Osteoblast (primary cell): Measurements from ENCODE around the gene AMOTL2. TPM values are rescaled to one million over a fixed set of nuclear protein-coding genes. Genes with fewer than 3 reads are reported as not detected.
A peak's percentile ranks its signal among the peaks of the same experiment; 100 is the strongest.

Experiments
- DNase-seq: peaks from one replicate; pipeline ENCODE4 v3.0.0; 2011; ENCODE audit warnings: low spot score, mixed read lengths; ENCODE audit not compliant: insufficient read length; ENCODE audit errors: missing footprints
- H2AFZ ChIP-seq: 2 replicates; pipeline ENCODE4 v1.6.0; 2011; ENCODE audit warnings: mild to moderate bottlenecking, low read length
- H3K27ac ChIP-seq: 2 replicates; pipeline ENCODE4 v1.5.1; 2011; ENCODE audit warnings: mild to moderate bottlenecking, low read depth, low read length, moderate library complexity
- H3K27me3 ChIP-seq: 2 replicates; pipeline ENCODE4 v1.6.0; 2012; ENCODE audit warnings: mild to moderate bottlenecking, control low read depth, inconsistent platforms, low read length, moderate library complexity; ENCODE audit not compliant: insufficient read depth
- H3K36me3 ChIP-seq: 2 replicates; pipeline ENCODE4 v1.5.1; 2011; ENCODE audit warnings: mild to moderate bottlenecking, low read length, control low read depth, moderate library complexity; ENCODE audit not compliant: insufficient read depth
- H3K4me1 ChIP-seq: 2 replicates; pipeline ENCODE4 v1.5.1; 2011; ENCODE audit warnings: mild to moderate bottlenecking, low read length, control low read depth, moderate library complexity; ENCODE audit not compliant: insufficient read depth
- H3K4me2 ChIP-seq: 2 replicates; pipeline ENCODE4 v1.6.0; 2011; ENCODE audit warnings: mild to moderate bottlenecking, low read length; ENCODE audit not compliant: insufficient read depth
- H3K4me3 ChIP-seq: fragments of 200-600 bp; sonication (generic); 3 replicates; pipeline ENCODE4 v1.5.1; 2012; ENCODE audit warnings: mild to moderate bottlenecking, low read length, inconsistent platforms; ENCODE audit not compliant: insufficient read depth
- H3K79me2 ChIP-seq: 2 replicates; pipeline ENCODE4 v1.6.0; 2012; ENCODE audit warnings: mild to moderate bottlenecking, low read length, control low read depth, inconsistent platforms; ENCODE audit not compliant: insufficient read depth
- H3K9me3 ChIP-seq: 2 replicates; pipeline ENCODE4 v1.5.1; 2011; ENCODE audit warnings: low read depth, low read length, control low read depth
- H4K20me1 ChIP-seq: 2 replicates; pipeline ENCODE4 v1.6.0; 2012; ENCODE audit warnings: mild to moderate bottlenecking, low read length, control low read depth; ENCODE audit not compliant: insufficient read depth
- total RNA-seq: library from RNA; depleted of rRNA; stranded (reverse); fragments of >200 nt; gene quantifications from 2 replicates; pipeline ENCODE4 v1.2.3, GENCODE V29; 2012
- TF ChIP-seq, protein P1 (sequence below): IDR thresholded peaks from 2 replicates; pipeline ENCODE4 v1.5.1; 2011; ENCODE audit warnings: mild to moderate bottlenecking, low read depth, low read length, moderate library complexity; ENCODE audit errors: extremely low read depth

AMOTL2 gene
- total RNA-seq, 1 donor = 300 TPM

DNA sequence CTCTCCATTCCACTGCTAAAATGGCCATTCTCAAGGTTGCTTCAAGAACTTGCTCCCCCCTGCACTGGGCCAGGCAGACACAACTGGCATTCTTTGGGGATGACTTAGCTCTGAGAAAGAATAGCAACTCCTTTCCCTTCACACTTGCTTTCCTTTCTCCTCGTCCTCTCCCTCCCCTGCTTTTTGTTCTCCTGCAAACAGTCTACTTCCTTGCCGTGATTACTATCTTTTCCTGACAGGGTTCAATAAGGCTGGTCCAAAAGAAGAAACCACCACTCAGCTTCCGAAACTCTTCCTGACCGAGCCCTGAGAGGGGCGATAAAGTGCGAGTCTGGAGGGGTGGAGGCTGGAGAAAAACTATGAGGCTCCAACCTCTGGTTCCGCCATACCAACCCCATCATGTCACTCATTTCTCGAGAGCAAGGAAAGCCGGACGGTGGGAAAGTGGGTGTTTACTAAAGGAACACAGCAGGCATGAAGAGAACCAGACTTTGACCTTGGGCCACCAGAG, 5.0 kb downstream of the AMOTL2 start:
- H3K27ac ChIP-seq = peak overlapping the region; percentile 99
- TF ChIP-seq, protein P1, sequence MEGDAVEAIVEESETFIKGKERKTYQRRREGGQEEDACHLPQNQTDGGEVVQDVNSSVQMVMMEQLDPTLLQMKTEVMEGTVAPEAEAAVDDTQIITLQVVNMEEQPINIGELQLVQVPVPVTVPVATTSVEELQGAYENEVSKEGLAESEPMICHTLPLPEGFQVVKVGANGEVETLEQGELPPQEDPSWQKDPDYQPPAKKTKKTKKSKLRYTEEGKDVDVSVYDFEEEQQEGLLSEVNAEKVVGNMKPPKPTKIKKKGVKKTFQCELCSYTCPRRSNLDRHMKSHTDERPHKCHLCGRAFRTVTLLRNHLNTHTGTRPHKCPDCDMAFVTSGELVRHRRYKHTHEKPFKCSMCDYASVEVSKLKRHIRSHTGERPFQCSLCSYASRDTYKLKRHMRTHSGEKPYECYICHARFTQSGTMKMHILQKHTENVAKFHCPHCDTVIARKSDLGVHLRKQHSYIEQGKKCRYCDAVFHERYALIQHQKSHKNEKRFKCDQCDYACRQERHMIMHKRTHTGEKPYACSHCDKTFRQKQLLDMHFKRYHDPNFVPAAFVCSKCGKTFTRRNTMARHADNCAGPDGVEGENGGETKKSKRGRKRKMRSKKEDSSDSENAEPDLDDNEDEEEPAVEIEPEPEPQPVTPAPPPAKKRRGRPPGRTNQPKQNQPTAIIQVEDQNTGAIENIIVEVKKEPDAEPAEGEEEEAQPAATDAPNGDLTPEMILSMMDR = no peak
- peak; percentile 91 for DNase-seq
- H3K4me2 ChIP-seq = peak overlapping the region; percentile 97
- H4K20me1 ChIP-seq = peaks cover 80% of the 10 kb centered on the region
- H3K36me3 ChIP-seq = peaks cover 90% of the 10 kb centered on the region
- peak overlapping the region; percentile 98 for H3K4me3 ChIP-seq
- H3K4me1 ChIP-seq = peaks cover 82% of the 10 kb centered on the region
- no peaks in the 10 kb centered on the region for H3K27me3 ChIP-seq
- peaks cover 87% of the 10 kb centered on the region for H3K79me2 ChIP-seq
- no peak overlapping the region for H2AFZ ChIP-seq
- H3K9me3 ChIP-seq = no peaks in the 10 kb centered on the region

DNA sequence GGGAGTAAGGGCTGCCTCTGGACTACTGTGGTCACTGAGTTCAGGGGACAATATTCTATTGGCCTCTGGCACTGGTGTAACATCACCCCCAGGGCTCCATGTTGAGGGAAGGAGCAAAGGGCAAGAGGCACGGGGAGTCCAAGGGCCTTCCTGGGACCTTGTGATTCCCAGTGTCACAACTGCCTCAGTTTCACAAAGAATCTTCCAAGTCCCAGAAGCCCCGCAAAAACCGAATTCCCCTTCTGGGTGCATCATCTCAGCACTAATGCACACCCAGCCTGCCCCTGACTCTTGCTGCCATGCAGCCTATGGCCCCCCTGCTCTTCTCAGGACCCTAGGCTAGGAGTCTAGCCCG, 5.5 kb downstream of the AMOTL2 start:
- Histone ChIP-seq H3K27me3 (no peaks in the 10 kb centered on the region), H3K4me1 (peaks cover 84% of the 10 kb centered on the region), H3K79me2 (peaks cover 84% of the 10 kb centered on the region), H3K27ac (peak overlapping the region; percentile 99), H3K4me3 (peak overlapping the region; percentile 98), H4K20me1 (peaks cover 80% of the 10 kb centered on the region), H3K36me3 (peaks cover 92% of the 10 kb centered on the region), H3K9me3 (no peaks in the 10 kb centered on the region), H2AFZ (no peak overlapping the region), H3K4me2 (peak overlapping the region; percentile 97)
- TF ChIP-seq, protein P1 = no peak
- peak; percentile 42 for DNase-seq

DNA sequence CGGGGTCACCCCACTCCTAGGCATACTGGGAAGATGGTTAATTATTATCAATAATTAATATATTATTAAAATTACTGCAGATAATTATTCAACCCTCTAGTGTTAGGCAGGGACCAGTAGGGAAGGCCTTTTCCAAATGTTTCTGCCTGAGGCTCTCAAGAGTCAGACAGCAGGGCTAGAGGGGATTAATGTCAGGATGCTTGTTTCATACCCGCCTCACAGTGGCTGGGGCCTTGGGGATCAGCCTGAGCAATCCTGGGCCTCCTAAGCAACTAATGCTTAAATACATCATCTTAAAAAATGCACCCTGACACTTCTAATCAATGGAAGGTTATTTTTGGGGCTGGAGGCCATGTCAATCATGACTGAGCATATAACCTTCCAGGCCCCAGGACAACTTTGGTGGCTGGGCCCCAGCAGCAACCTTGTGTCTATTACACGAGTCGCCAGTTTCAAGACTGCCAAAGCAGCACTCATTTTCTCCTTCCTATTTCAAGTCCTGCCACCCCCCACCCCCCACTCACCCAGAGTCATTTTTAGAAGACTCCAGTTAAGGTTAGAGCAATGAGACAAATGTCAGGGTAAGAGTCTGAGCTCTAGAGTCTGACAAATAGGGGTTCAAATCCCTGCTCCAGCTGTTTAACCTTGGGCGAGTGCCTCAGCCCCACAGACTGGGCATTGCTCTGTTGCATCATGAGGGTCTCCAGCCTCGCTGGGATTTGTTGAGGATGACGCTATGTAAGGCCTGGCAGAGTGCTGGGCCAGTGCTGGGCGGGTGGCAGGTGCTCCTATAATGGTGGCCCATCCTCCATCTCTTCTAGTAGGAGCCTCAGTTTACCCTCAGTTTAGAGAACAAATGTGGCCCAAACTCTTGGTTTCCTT, 6.1 kb downstream of the AMOTL2 start:
- TF ChIP-seq, protein P1 = no peak
- H3K4me2 ChIP-seq = peak overlapping the region; percentile 46
- H2AFZ ChIP-seq = no peak overlapping the region
- H4K20me1 ChIP-seq = peaks cover 79% of the 10 kb centered on the region
- peak; percentile 88 for DNase-seq
- no peaks in the 10 kb centered on the region for H3K27me3 ChIP-seq
- H3K4me1 ChIP-seq = peaks cover 91% of the 10 kb centered on the region
- H3K27ac ChIP-seq = peak overlapping the region; percentile 99
- H3K4me3 ChIP-seq = peak overlapping the region; percentile 13
- H3K36me3 ChIP-seq = peaks cover 94% of the 10 kb centered on the region
- H3K9me3 ChIP-seq = no peaks in the 10 kb centered on the region
- H3K79me2 ChIP-seq = peaks cover 84% of the 10 kb centered on the region

DNA sequence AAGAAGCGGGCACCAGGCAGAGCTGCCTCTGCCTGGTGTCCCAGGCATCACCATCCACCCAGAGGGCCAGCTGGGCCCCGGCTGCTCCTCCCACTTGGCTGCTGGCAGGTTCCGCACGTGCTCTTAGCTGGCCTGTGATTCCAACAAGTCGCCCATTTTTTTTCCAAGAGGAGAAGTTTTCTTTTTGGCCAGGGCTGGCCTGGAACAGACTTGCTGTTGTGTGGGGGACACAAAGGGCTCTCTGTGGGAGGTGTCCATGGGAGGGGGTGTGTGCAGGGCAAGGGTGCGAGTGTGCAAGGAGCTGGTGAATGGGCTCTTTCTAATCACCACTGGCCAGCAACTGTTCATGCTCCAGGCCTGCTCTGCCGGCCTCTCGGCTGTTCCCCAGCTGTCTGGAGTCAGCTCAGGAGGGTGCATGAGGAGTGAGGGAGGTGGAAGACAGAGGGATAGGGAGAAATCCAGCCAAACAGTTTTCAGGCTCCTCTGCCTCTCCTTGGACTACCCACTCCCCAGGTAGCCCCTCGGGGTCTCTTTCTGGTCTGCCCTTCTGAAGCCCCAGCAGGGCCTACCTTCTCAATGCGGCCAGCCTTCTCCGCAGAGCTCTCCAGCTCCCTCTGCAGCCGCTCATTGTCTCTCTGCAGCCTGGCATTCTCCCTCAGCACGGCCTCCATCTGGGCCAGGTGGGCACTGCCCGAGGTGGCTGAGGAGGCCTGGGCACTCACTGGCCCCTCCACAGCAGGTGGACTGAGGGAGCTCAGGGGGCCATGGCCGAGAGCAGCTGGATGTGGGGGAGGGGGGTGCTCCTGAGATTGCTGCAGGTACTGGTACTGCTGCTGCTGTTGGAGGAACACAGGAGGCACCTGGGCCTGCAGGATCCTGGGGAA, 7.1 kb downstream of the AMOTL2 start:
- DNase-seq = peak; percentile 89
- Histone ChIP-seq H3K27ac (peak overlapping the region; percentile 70), H2AFZ (no peak overlapping the region), H3K4me1 (peaks cover 97% of the 10 kb centered on the region), H3K27me3 (no peaks in the 10 kb centered on the region), H3K36me3 (peaks cover 96% of the 10 kb centered on the region), H3K9me3 (no peaks in the 10 kb centered on the region), H3K4me2 (peak overlapping the region; percentile 19), H3K79me2 (peaks cover 84% of the 10 kb centered on the region), H4K20me1 (peaks cover 73% of the 10 kb centered on the region), H3K4me3 (no peak overlapping the region)
- TF ChIP-seq, protein P1 = no peak
